Cardiac fibroblast (primary cell): ENCODE data around the gene ENTPD8.

Experiments used
- DNase-seq, 2 donors: peaks; one replicate each; pipeline versions ENCODE4 v3.0.0 to v3.0.0-alpha.2; 2010; ENCODE audit warnings: low read depth in 2 of 2
- H3K4me3 ChIP-seq, 2 donors: replicated peaks in 1 of 2; 1 replicate in 1 of 2; 2 replicates in 1 of 2; pipeline ENCODE4 v1.5.1; 2011; ENCODE audit warnings: low read depth in 2 of 2, low read length in 2 of 2, mild to moderate bottlenecking in 2 of 2, moderate library complexity in 1 of 2
- TF ChIP-seq, protein P1 (sequence below): IDR thresholded peaks from one replicate; pipeline ENCODE4 v1.5.1; 2011; ENCODE audit warnings: low read depth, mild to moderate bottlenecking, low read length, inconsistent platforms

The ENTPD8 gene

DNA sequence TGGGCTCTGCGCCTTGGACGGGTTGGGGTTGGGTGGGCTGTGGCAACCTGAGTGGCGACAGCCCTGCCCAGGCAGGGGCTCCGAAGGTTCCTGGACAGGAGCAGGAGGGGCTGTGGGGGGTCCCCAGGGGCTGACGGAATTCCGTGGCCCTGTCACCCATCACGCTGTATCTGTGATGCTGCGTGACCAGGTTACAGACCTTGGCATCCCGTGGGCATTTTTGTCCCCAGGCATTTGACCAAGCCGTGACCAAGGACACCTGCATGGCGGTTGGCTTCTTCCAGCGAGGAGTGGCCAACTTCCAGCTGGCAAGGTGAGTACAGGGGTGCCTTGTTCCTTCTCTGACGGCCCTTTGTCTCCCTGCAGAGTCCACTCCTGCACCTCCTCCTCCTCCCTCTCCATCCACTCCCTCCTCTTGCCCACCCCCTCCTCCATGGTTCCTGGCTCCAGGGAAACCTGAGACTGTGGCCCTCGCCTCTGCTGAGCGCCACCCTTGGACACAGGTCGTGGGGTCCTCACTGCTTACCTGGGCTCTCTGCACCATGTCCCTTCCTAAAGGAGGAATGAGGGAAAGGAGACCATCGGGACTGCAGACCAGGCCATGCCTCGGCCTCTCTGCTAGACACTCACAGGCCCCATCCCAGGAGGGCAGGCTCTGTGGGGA is 15.0 kb downstream of the ENTPD8 start:
- TF ChIP-seq, protein P1, sequence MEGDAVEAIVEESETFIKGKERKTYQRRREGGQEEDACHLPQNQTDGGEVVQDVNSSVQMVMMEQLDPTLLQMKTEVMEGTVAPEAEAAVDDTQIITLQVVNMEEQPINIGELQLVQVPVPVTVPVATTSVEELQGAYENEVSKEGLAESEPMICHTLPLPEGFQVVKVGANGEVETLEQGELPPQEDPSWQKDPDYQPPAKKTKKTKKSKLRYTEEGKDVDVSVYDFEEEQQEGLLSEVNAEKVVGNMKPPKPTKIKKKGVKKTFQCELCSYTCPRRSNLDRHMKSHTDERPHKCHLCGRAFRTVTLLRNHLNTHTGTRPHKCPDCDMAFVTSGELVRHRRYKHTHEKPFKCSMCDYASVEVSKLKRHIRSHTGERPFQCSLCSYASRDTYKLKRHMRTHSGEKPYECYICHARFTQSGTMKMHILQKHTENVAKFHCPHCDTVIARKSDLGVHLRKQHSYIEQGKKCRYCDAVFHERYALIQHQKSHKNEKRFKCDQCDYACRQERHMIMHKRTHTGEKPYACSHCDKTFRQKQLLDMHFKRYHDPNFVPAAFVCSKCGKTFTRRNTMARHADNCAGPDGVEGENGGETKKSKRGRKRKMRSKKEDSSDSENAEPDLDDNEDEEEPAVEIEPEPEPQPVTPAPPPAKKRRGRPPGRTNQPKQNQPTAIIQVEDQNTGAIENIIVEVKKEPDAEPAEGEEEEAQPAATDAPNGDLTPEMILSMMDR: no peak
- no peak overlapping the region for H3K4me3 ChIP-seq
- no peak for DNase-seq

DNA sequence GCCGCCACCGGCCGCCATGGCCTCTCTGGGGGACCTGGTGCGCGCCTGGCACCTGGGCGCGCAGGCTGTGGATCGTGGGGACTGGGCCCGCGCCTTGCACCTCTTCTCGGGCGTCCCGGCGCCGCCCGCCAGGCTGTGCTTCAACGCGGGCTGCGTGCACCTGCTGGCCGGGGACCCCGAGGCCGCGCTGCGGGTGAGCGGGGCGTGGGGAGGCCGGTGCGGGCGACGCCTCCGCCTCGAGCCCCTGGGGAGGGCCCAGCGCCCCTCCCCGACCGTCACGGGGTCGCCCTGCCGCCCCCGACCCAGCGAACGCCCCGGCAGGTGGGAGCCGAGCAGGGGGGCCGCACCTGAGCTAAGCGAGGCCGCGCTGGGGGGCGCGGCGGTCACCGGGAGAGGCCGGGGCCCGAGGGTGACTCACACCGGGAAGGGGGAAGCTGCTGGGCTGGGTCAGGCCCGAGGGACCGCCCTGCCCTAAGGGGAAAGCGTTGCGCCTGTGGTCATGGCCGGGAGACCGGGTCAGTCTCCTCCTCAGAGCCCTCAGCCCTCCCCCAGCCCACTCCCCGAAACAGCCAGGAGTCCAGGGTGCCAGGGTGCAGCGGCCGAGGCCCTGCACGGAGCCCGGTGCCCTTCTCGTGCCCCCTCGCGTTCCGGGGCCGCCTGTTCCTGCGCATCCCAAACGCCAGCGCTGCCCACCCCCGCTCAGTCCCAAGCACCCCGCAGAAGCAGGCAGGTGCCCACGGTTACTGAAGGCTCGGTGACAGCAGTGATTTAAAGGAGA is 17.5 kb downstream of the ENTPD8 start:
- peak overlapping the region in 1 of 2 donors; percentile 35 for H3K4me3 ChIP-seq
- no peak for DNase-seq
- TF ChIP-seq, protein P1: no peak

DNA sequence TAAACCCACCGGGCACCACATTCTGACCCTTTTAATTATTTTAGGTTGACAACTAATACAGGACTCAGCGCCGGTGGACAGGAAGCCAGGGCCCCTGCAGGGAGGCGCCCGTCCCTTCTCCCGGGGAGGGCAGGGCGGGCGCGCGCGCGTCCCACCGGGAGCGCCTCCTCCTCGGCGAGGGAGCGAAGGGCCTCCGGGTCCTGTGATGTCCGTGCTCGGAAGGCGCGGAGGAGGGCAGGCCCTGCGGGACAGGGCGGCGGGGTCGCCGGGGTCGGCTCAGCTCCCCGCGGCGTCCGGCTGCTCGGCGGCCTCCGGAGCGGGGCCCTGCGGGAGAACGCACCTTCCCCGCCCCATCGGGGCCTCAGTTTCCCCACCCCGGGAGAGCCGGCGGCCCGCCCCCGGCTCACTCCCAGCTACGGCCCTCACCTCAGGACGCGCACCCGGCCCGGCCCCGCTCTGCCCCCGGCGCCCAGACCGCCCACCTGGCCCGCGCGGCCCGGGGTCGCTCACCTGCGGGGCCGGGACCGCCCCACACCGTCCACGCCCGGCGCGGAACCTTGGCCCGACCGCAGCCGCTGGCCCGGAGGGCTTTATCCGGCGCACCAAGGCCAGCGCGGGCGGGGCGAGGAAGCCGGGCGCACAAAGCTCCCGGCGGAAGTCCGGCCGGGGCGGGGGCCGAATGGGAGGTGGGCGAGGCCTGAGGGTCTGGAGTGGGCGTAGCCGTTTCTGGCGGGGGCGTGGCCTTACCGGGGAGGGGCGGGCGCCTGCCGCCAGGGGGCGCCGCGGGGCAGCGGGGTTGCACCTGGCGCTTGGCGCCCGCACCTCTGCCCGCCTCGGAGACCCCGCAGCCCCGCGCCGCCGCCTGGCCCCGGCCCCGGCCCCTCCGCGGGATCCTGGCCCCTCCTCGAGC is 18.3 kb downstream of the ENTPD8 start, which contains the start of the genes EXD3 and NOXA1:
EXD3 (minus strand) TSS at position 559 of the 910 bp plus-strand sequence. CDS start 27,805 bp downstream, outside the sequence.
NOXA1 (plus strand) TSS at position 790 of the 910 bp plus-strand sequence. CDS start 137 bp downstream, outside the sequence.
- DNase-seq: peak; percentile 93 to 95
- peak within 1 kb of the TSS; percentile 59 to 61 for H3K4me3 ChIP-seq
- TF ChIP-seq, protein P1: peak; percentile 22

DNA sequence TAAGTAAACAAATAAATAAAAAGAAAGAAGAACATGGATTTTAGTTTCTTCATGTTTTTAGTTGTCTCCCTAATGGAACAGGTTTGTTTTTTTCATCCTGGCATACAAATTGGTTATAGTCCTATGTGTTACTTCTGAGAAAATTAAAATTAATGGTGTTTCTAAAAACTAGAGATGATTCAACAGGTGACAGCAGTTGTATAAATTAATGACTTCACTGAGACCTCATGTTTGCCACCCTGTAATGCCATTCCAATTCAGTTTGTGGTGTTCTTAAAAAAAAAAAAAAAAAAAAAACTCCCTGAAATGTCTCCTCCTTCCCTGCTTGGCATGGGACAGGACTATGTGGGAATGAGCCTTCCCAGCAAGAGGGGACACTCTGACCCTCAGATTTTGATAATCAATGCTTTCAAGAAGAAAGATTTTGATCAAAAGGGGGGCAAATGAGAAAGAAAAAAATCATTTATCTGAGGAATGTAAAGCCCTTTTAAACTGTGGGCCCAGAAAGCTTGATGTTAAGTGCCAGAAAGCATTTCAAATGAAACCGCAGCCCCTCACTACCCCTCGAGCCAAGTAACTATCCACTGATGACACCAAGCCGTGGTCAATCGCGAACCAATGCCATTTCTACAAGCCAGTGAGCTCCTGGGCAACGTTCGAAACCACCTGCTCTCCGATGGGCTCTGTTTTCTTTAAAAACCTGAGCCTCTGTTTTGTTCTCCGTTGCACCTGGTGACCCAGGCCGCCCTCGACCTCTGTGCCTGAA is 19.1 kb downstream of the ENTPD8 start:
- peak overlapping the region; percentile 59 to 61 for H3K4me3 ChIP-seq
- DNase-seq: no peak
- TF ChIP-seq, protein P1: no peak

DNA sequence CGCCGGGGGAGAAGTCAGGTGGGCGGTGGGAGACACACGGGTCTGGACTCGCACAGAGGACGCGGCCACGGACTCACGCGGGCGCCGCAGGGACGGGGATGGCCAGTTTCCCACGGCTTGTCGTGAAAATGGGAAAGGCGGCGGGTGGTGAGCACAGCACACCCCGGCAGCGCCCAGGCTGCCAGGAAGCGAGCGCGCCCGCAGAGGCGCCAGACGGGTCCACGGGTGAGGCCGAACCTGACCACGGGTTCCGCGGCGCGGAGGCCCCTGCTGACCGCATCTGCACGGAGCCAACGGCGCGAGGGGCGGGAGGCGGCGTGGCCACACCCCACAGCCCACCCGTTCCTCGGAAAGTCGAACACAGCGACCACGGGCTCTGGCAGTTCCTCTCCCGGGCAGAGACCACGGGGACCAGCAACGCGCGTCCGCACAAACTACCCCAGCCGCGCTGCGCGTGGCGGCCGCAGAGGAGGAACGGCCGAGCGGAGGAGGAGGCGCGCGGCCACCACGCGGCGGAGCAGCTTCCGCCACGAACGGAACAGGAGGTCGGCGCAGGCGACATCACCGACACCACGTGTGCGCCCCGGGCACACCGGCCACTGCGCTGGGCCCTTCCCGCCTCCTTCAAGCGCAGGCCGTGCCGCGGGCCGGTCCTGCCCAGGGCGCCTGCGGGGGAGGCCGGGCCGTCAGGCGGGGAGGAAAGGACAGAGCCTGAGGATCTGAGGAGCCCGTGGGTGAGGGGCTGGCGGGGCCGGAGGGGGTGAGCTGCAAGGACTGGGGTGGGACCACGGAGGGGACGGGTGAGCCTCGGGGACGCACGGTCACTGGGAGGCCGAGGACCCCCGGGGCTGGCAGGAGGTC is 23.8 kb downstream of the ENTPD8 start:
- TF ChIP-seq, protein P1: no peak
- peak overlapping the region in 1 of 2 donors; percentile 21 for H3K4me3 ChIP-seq
- no peak for DNase-seq
